ENCODE results near the gene SEBOX.

The SEBOX gene

GRCh38 chr17:28386391-28386790 is 21.4 kb upstream of the SEBOX start:
- H3K4me2 ChIP-seq (ENCODE audit: low read length), result no peak overlapping the region
- H3K9me2 ChIP-seq (replicated peaks; ENCODE audit: control insufficient read depth, low read length), result no peaks in the 10 kb centered on the region
- H3K4me1 ChIP-seq (ENCODE audit: control insufficient read depth, low read length), result no peaks in the 10 kb centered on the region
- peaks cover 5% of the 10 kb centered on the region; the same call in 1 of the 2 replicates for H3K36me3 ChIP-seq (ENCODE audit: control insufficient read depth, low read length)
- H3K4me3 ChIP-seq (ENCODE audit: low read length), result no peak overlapping the region
- no peaks in the 10 kb centered on the region for H3F3A ChIP-seq (ENCODE audit: control insufficient read depth, insufficient read depth)
- no peaks in the 10 kb centered on the region for H4K20me1 ChIP-seq (ENCODE audit: control insufficient read depth, insufficient read depth, low read depth, low read length)
- TF ChIP-seq EZH2phosphoT487 (IDR thresholded peaks at IDR 0.05; ENCODE audit: borderline replicate concordance, low read length), result no peak
- TF ChIP-seq CTCF (IDR thresholded peaks at IDR 0.05; ENCODE audit: low read depth, low read length, poor library complexity, severe bottlenecking), result no peak
- H3K27ac ChIP-seq (ENCODE audit: low read depth, low read length), result no peak overlapping the region
- H3K27me3 ChIP-seq (ENCODE audit: control insufficient read depth, low read length), result no peaks in the 10 kb centered on the region
- no peaks in the 10 kb centered on the region for H3K79me2 ChIP-seq (ENCODE audit: control insufficient read depth, low read length)
- no peaks in the 10 kb centered on the region for H3K9me3 ChIP-seq (ENCODE audit: control insufficient read depth, insufficient read depth, low read length)

GRCh38 chr17:28385406-28385805 is 20.4 kb upstream of the SEBOX start:
- no peak overlapping the region for H3K27ac ChIP-seq (ENCODE audit: low read depth, low read length)
- H3K4me3 ChIP-seq (ENCODE audit: low read length), result no peak overlapping the region
- no peaks in the 10 kb centered on the region for H3K79me2 ChIP-seq (ENCODE audit: control insufficient read depth, low read length)
- no peak for TF ChIP-seq CTCF (IDR thresholded peaks at IDR 0.05; ENCODE audit: low read depth, low read length, poor library complexity, severe bottlenecking)
- TF ChIP-seq EZH2phosphoT487 (IDR thresholded peaks at IDR 0.05; ENCODE audit: borderline replicate concordance, low read length), result no peak
- no peaks in the 10 kb centered on the region for H3F3A ChIP-seq (ENCODE audit: control insufficient read depth, insufficient read depth)
- H3K4me2 ChIP-seq (ENCODE audit: low read length), result no peak overlapping the region
- H3K27me3 ChIP-seq (ENCODE audit: control insufficient read depth, low read length), result no peaks in the 10 kb centered on the region
- H3K36me3 ChIP-seq (ENCODE audit: control insufficient read depth, low read length), result peaks cover 3% of the 10 kb centered on the region; the same call in 1 of the 2 replicates
- no peaks in the 10 kb centered on the region for H4K20me1 ChIP-seq (ENCODE audit: control insufficient read depth, insufficient read depth, low read depth, low read length)
- H3K4me1 ChIP-seq (ENCODE audit: control insufficient read depth, low read length), result no peaks in the 10 kb centered on the region
- no peaks in the 10 kb centered on the region for H3K9me2 ChIP-seq (replicated peaks; ENCODE audit: control insufficient read depth, low read length)
- H3K9me3 ChIP-seq (ENCODE audit: control insufficient read depth, insufficient read depth, low read length), result no peaks in the 10 kb centered on the region

DNA sequence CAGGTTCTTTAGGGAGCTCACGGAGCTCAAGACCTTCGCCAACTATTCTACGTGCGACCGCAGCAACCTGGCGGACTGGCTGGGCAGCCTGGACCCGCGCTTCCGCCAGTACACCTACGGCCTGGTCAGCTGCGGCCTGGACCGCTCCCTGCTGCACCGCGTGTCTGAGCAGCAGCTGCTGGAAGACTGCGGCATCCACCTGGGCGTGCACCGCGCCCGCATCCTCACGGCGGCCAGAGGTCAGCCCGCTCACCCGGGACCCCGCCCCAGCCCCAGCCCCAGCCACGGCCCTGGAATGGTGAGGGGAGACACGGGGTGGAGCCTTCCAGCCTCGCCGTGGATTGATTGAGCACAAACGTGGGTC is 20.0 kb upstream of the SEBOX start:
- no peak overlapping the region for H3K4me3 ChIP-seq (ENCODE audit: low read length)
- no peaks in the 10 kb centered on the region for H3K79me2 ChIP-seq (ENCODE audit: control insufficient read depth, low read length)
- H3K36me3 ChIP-seq (ENCODE audit: control insufficient read depth, low read length), result peaks cover 2% of the 10 kb centered on the region; the same call in 1 of the 2 replicates
- H3K27me3 ChIP-seq (ENCODE audit: control insufficient read depth, low read length), result no peaks in the 10 kb centered on the region
- TF ChIP-seq CTCF (IDR thresholded peaks at IDR 0.05; ENCODE audit: low read depth, low read length, poor library complexity, severe bottlenecking) (no peak), EZH2phosphoT487 (IDR thresholded peaks at IDR 0.05; ENCODE audit: borderline replicate concordance, low read length) (no peak)
- H3F3A ChIP-seq (ENCODE audit: control insufficient read depth, insufficient read depth), result no peaks in the 10 kb centered on the region
- H3K9me2 ChIP-seq (replicated peaks; ENCODE audit: control insufficient read depth, low read length), result no peaks in the 10 kb centered on the region
- no peak overlapping the region for H3K4me2 ChIP-seq (ENCODE audit: low read length)
- H3K9me3 ChIP-seq (ENCODE audit: control insufficient read depth, insufficient read depth, low read length), result no peaks in the 10 kb centered on the region
- H3K4me1 ChIP-seq (ENCODE audit: control insufficient read depth, low read length), result no peaks in the 10 kb centered on the region
- no peak overlapping the region for H3K27ac ChIP-seq (ENCODE audit: low read depth, low read length)
- no peaks in the 10 kb centered on the region for H4K20me1 ChIP-seq (ENCODE audit: control insufficient read depth, insufficient read depth, low read depth, low read length)

Measured in DOHH2 (cell line).